Measurements from ENCODE around the gene MYLK. TPM values are rescaled to one million over a fixed set of nuclear protein-coding genes. Genes with fewer than 3 reads are reported as not detected.

The MYLK gene
- total and polyA plus RNA-seq, 10 of the 15 experiments (the other 5 are each of a cell fraction or from before 2014, with no cell fraction given): 0.04 to 1.6 (median 0.42) TPM; not detected in 1

GRCh38 chr3:123783811-123784210 lies 100.3 kb downstream of the MYLK start (continued):
- TF ChIP-seq, protein P1, sequence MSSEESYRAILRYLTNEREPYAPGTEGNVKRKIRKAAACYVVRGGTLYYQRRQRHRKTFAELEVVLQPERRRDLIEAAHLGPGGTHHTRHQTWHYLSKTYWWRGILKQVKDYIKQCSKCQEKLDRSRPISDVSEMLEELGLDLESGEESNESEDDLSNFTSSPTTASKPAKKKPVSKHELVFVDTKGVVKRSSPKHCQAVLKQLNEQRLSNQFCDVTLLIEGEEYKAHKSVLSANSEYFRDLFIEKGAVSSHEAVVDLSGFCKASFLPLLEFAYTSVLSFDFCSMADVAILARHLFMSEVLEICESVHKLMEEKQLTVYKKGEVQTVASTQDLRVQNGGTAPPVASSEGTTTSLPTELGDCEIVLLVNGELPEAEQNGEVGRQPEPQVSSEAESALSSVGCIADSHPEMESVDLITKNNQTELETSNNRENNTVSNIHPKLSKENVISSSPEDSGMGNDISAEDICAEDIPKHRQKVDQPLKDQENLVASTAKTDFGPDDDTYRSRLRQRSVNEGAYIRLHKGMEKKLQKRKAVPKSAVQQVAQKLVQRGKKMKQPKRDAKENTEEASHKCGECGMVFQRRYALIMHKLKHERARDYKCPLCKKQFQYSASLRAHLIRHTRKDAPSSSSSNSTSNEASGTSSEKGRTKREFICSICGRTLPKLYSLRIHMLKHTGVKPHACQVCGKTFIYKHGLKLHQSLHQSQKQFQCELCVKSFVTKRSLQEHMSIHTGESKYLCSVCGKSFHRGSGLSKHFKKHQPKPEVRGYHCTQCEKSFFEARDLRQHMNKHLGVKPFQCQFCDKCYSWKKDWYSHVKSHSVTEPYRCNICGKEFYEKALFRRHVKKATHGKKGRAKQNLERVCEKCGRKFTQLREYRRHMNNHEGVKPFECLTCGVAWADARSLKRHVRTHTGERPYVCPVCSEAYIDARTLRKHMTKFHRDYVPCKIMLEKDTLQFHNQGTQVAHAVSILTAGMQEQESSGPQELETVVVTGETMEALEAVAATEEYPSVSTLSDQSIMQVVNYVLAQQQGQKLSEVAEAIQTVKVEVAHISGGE (CRISPR knock-in tag; IDR thresholded peaks at IDR 0.05): no peak
- TF ChIP-seq SP1 (IDR thresholded peaks at IDR 0.05; ENCODE audit: low read depth, low read length): no peak
- TF ChIP-seq, protein P2, sequence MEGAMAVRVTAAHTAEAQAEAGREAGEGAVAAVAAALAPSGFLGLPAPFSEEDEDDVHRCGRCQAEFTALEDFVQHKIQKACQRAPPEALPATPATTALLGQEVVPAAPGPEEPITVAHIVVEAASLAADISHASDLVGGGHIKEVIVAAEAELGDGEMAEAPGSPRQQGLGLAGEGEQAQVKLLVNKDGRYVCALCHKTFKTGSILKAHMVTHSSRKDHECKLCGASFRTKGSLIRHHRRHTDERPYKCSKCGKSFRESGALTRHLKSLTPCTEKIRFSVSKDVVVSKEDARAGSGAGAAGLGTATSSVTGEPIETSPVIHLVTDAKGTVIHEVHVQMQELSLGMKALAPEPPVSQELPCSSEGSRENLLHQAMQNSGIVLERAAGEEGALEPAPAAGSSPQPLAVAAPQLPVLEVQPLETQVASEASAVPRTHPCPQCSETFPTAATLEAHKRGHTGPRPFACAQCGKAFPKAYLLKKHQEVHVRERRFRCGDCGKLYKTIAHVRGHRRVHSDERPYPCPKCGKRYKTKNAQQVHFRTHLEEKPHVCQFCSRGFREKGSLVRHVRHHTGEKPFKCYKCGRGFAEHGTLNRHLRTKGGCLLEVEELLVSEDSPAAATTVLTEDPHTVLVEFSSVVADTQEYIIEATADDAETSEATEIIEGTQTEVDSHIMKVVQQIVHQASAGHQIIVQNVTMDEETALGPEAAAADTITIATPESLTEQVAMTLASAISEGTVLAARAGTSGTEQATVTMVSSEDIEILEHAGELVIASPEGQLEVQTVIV (IDR thresholded peaks at IDR 0.05; ENCODE audit: borderline replicate concordance, partially characterized antibody): no peak
- no peak for TF ChIP-seq ZBED1 (IDR thresholded peaks at IDR 0.05; ENCODE audit: borderline replicate concordance)

DNA sequence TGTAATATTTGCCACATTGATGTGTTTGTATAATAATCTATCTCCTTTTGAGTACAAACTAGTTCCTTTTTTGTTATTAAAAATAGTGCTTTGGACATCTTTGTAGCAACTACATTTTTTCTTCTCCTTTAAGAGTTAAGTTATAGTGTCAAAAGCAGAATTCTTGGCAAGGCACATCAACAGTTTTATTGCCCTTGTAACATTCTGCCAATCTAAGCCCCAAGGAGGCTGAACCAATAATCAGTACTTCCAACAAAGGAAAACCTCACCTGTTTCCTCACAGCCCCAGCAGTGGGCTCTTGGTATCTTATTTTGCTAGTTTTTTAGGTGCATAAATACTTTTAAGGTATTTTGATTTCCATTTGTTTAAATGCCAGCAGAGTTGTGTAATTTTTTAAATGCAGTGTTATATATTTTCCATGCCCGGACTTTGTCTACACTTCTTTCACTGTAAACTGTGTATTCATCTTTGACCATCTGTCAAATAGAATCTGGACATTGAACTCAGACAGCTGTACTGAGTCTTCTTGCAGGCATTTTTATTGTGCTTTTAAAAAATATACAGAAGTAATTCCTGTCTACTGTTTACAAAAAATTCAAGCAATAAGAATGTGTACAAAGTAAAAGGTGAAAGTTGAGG lies 101.0 kb downstream of the MYLK start:
- ChIA-PET RAD21 (ENCODE audit: unreplicated experiment) (no interaction called here), SMC1A (ENCODE audit: uncharacterized antibody, unreplicated experiment) (interaction anchor here (1.0 kb wide), 1 partner anchor 10 kb away, joined by 3 read pairs; no protein-coding TSS in a partner anchor), CTCF (no interaction called here), POLR2A (no interaction called here)
- Histone ChIP-seq H3K27ac (ENCODE audit: control insufficient read depth, insufficient read depth) (no peak overlapping the region), H3K9me3 (replicated peaks; ENCODE audit: control insufficient read depth, insufficient read depth, low read length) (no peaks in the 10 kb centered on the region), H4K20me1 (ENCODE audit: control insufficient read depth, insufficient read depth) (no peaks in the 10 kb centered on the region), H3K79me2 (ENCODE audit: control insufficient read depth, insufficient read depth, low read length) (no peaks in the 10 kb centered on the region), H3K27me3 (replicated peaks in 1 of 2; ENCODE audit: control insufficient read depth in 2 of 2, insufficient read depth in 2 of 2, low read length in 1 of 2) (no peaks in the 10 kb centered on the region; a peak in 1 of 4 replicates), H3K4me1 (ENCODE audit: control insufficient read depth, insufficient read depth, low read length) (no peaks in the 10 kb centered on the region), H3K4me2 (ENCODE audit: control insufficient read depth, insufficient read depth) (no peak overlapping the region), H2AFZ (ENCODE audit: control insufficient read depth, low read depth, low read length) (no peak overlapping the region), H3K36me3 (ENCODE audit: control insufficient read depth in 2 of 2, insufficient read depth in 2 of 2, low read length in 1 of 2) (no peaks in the 10 kb centered on the region), H3K4me3 (no peak overlapping the region), H3K9ac (ENCODE audit: control insufficient read depth, insufficient read depth, low read length) (no peak overlapping the region)
- intact Hi-C loops (cut with micrococcal nuclease; ENCODE audit: unreplicated experiment) (no loop called here), in situ Hi-C loops (cut with MboI) (no loop called here)
- 0% methylated on average over 1 of the region's 1 CpG for WGBS (ENCODE audit: insufficient coverage, insufficient replicate concordance, low lambda C conversion rate, missing lambda C conversion rate)
- BruUV-seq (replicated peaks): no TSS peak
- no peak for FAIRE-seq
- DNase-seq (ENCODE audit: low read depth, low spot score): no peak
- ATAC-seq: no peak
- TF ChIP-seq IRF4 (IDR thresholded peaks at IDR 0.05; ENCODE audit: low read depth, low read length) (no peak), DPF2 (IDR thresholded peaks at IDR 0.05) (no peak), EGR1 (IDR thresholded peaks at IDR 0.05; ENCODE audit: borderline replicate concordance in 1 of 2, low read depth in 2 of 2, low read length in 2 of 2) (no peak), EZH2 (IDR thresholded peaks at IDR 0.05; ENCODE audit: borderline replicate concordance, control insufficient read depth, low read depth, low read length) (no peak), NR2C2 (IDR thresholded peaks at IDR 0.05; ENCODE audit: borderline replicate concordance, control insufficient read depth, insufficient read length, low read depth) (no peak), CREB1 (IDR thresholded peaks at IDR 0.05; ENCODE audit: low read depth) (no peak), HDAC2 (IDR thresholded peaks at IDR 0.05) (no peak), RFX5 (IDR thresholded peaks at IDR 0.05; ENCODE audit: low read depth, low read length) (no peak)
- TF ChIP-seq, protein P3, sequence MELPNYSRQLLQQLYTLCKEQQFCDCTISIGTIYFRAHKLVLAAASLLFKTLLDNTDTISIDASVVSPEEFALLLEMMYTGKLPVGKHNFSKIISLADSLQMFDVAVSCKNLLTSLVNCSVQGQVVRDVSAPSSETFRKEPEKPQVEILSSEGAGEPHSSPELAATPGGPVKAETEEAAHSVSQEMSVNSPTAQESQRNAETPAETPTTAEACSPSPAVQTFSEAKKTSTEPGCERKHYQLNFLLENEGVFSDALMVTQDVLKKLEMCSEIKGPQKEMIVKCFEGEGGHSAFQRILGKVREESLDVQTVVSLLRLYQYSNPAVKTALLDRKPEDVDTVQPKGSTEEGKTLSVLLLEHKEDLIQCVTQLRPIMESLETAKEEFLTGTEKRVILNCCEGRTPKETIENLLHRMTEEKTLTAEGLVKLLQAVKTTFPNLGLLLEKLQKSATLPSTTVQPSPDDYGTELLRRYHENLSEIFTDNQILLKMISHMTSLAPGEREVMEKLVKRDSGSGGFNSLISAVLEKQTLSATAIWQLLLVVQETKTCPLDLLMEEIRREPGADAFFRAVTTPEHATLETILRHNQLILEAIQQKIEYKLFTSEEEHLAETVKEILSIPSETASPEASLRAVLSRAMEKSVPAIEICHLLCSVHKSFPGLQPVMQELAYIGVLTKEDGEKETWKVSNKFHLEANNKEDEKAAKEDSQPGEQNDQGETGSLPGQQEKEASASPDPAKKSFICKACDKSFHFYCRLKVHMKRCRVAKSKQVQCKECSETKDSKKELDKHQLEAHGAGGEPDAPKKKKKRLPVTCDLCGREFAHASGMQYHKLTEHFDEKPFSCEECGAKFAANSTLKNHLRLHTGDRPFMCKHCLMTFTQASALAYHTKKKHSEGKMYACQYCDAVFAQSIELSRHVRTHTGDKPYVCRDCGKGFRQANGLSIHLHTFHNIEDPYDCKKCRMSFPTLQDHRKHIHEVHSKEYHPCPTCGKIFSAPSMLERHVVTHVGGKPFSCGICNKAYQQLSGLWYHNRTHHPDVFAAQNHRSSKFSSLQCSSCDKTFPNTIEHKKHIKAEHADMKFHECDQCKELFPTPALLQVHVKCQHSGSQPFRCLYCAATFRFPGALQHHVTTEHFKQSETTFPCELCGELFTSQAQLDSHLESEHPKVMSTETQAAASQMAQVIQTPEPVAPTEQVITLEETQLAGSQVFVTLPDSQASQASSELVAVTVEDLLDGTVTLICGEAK (IDR thresholded peaks at IDR 0.05; ENCODE audit: borderline replicate concordance): no peak
